GM12878 (cell line): ENCODE results near the gene ELAVL1.

Experiments used
- BHLHE40 ChIP-seq, 2 experiments: fragments of 450-650 bp in 1 of 2; IDR thresholded peaks; 2 replicates each; pipeline ENCODE4 v1.6.1; 2011 to 2017; ENCODE audit warnings: low read depth in 2 of 2, borderline replicate concordance in 1 of 2, improper control_type of control experiment in 1 of 2, low read length in 1 of 2, mild to moderate bottlenecking in 1 of 2
- ETV6 ChIP-seq, 2 experiments: fragments of 450-650 bp in 1 of 2; IDR thresholded peaks in 1 of 2; conservative IDR thresholded peaks in 1 of 2; 2 replicates each; pipeline ENCODE4 v1.6.1; 2014; ENCODE audit warnings: antibody characterized with exemption in 1 of 2, borderline replicate concordance in 1 of 2, low read depth in 1 of 2, mild to moderate bottlenecking in 1 of 2, moderate library complexity in 1 of 2
- GABPA ChIP-seq: IDR thresholded peaks from 2 replicates; pipeline ENCODE4 v1.6.1; 2014; ENCODE audit warnings: antibody characterized with exemption, low read depth, mild to moderate bottlenecking, inconsistent platforms
- POLR2AphosphoS5 ChIP-seq: IDR thresholded peaks from 2 replicates; pipeline ENCODE4 v1.6.1; 2011; ENCODE audit warnings: mild to moderate bottlenecking, low read length, inconsistent platforms
- TF ChIP-seq, protein P1 (sequence below), 3 experiments: IDR thresholded peaks in 2 of 3; conservative IDR thresholded peaks in 1 of 3; 2 replicates each; pipeline ENCODE4 v1.5.1; 2011; ENCODE audit warnings: low read depth in 3 of 3, low read length in 3 of 3, mild to moderate bottlenecking in 3 of 3, control low read depth in 2 of 3, moderate library complexity in 2 of 3, inconsistent platforms in 1 of 3, mixed read lengths in 1 of 3; ENCODE audit not compliant: control insufficient read depth in 2 of 3, insufficient read depth in 1 of 3; ENCODE audit errors: extremely low read depth in 1 of 3

DNA sequence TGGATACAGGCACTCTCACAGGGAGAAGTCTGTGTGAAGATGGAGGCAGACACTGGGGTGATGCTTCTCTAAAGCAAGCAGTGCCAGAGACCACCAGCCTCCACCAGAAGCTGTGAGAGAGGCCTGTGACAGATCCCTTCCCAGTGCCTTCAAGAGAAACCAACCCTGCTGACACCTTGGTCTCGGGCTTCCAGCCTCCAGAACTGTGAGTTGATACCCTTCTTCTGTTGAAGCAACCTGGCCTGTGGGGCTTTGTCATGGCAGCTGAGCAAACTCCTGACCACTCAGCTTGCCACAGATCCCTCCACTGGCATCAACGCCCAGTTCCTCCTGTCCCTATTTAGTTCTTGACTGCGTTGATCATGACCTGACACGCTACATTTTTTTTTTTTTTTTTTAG, 29.0 kb downstream of the ELAVL1 start:
- TF ChIP-seq ETV6 (conservative IDR thresholded peaks at IDR 0.05 in 1 of 2, IDR thresholded peaks at IDR 0.05 in 1 of 2; ENCODE audit: borderline replicate concordance in 1 of 2, low read depth in 1 of 2) (no peak), GABPA (no peak), POLR2AphosphoS5 (no peak), BHLHE40 (IDR thresholded peaks at IDR 0.05; ENCODE audit: borderline replicate concordance in 1 of 2, low read depth in 2 of 2, low read length in 1 of 2) (no peak)
- TF ChIP-seq, protein P1, sequence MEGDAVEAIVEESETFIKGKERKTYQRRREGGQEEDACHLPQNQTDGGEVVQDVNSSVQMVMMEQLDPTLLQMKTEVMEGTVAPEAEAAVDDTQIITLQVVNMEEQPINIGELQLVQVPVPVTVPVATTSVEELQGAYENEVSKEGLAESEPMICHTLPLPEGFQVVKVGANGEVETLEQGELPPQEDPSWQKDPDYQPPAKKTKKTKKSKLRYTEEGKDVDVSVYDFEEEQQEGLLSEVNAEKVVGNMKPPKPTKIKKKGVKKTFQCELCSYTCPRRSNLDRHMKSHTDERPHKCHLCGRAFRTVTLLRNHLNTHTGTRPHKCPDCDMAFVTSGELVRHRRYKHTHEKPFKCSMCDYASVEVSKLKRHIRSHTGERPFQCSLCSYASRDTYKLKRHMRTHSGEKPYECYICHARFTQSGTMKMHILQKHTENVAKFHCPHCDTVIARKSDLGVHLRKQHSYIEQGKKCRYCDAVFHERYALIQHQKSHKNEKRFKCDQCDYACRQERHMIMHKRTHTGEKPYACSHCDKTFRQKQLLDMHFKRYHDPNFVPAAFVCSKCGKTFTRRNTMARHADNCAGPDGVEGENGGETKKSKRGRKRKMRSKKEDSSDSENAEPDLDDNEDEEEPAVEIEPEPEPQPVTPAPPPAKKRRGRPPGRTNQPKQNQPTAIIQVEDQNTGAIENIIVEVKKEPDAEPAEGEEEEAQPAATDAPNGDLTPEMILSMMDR (IDR thresholded peaks at IDR 0.05 in 2 of 3, conservative IDR thresholded peaks at IDR 0.05 in 1 of 3; ENCODE audit: control insufficient read depth in 2 of 3, extremely low read depth in 1 of 3, insufficient read depth in 1 of 3, low read depth in 3 of 3, low read length in 3 of 3), result no peak
